Stimulated activated CD8-positive, alpha-beta memory T cell treated with anti-CD3 and anti-CD28 coated beads, Interleukin-12 subunit alpha, Interleukin-12 subunit beta, amount 100 ng/mL, for 4 hours (primary cell): ENCODE measurements around the gene PRDM5.

Source experiments
- DNase-seq: peaks from one replicate; pipeline ENCODE4 v3.0.0-alpha.2; 2020; ENCODE audit warnings: low read depth

Gene PRDM5

DNA sequence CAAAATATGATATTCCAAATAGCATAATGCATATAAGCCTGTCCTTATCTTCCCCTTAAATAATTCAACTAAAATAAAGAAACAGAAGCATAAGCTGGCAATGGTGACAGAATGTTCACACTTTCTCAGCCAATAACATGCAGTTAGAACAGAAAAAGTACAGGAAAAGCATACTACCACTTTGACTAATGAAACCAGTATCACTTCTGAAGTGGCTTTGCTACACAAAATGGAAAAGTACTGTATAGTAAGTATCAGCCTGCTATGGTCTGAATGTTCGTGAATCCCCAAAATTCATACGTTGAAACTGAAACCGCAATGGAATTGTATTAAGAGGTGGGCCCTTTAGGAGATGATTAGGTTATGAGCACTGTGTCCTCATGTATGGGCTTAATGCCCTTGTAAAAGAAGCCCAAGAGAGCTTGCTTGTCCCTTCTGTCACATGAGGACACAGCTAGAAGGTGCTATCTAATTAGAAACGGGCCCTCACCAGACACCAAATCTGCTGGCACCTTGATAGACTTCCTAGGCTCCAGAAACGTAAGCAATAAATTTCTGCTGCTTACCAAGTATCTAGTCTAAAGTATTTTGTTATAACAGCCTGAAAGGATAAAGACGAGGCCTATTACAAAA, 102.6 kb downstream of the PRDM5 start:
- DNase-seq: no peak

DNA sequence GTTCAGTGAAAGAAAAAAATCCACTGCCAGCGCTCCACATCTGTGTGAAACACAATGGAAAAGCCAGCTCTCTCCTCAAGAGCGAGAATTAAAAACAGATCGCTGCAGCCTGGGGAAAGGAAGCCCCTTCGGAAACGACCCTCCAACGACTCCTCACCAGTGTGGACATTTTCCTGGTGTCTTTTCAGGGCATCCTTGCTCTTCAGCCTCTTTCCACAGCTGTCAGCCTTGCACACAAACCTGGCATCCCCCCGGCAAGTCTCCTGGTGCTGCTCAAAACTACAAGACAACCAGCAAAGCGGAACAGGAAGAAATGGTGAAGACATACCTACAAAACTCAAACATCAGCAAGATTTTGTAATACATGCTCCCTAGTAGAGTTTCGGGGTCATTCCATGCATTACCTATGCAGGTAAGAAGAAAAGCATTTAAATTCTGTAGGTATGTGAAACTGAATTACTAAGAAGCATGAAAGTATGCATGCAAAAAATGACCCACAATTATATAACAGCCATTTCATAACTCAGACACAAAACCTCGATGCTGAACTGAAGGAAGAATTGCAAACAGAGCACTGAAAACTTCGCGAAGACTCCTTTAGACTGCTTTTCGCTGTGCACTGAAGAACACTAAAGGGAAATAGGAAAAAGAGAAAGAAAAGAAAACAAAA, 106.1 kb downstream of the PRDM5 start:
- no peak for DNase-seq

GRCh38 chr4:120815361-120815760, 107.2 kb downstream of the PRDM5 start:
- no peak for DNase-seq

DNA sequence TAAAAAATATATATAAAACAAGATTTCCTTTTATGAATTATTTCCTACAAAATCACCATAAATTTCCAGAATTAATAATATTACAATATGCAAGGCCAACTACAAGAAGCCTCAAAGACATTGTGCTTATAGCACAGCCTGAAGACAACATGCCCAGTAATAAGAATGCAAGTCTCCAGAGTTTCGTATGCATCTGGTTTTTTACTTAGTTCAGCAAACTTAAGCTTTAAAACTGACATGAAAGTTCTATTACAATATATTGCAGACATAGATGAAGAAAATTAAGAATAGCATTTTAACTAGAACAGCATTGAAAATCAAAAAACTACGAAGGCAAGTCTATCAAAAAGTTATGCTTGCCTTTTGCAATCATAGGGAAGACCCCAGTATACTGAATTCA, 107.6 kb downstream of the PRDM5 start:
- no peak for DNase-seq

DNA sequence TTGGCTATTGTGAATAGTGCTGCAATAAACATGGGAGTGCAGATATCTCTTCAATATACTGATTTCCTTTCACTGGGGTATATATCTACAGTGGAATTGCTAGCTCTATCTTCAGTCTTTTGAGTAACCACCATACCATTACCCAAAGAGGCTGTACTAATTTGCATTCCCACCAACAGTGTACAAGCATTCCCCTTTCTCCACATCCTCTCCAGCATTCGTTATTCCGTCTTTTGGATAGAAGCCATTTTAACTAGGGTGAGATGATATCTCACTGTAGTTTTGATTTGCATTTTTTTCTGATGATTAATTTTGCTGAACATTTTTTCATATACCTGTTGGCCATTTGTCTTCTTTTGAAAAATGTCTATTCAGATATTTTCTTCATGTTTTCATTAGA, 110.3 kb downstream of the PRDM5 start:
- no peak for DNase-seq

GRCh38 chr4:120809518-120809917, 113.0 kb downstream of the PRDM5 start:
- no peak for DNase-seq

DNA sequence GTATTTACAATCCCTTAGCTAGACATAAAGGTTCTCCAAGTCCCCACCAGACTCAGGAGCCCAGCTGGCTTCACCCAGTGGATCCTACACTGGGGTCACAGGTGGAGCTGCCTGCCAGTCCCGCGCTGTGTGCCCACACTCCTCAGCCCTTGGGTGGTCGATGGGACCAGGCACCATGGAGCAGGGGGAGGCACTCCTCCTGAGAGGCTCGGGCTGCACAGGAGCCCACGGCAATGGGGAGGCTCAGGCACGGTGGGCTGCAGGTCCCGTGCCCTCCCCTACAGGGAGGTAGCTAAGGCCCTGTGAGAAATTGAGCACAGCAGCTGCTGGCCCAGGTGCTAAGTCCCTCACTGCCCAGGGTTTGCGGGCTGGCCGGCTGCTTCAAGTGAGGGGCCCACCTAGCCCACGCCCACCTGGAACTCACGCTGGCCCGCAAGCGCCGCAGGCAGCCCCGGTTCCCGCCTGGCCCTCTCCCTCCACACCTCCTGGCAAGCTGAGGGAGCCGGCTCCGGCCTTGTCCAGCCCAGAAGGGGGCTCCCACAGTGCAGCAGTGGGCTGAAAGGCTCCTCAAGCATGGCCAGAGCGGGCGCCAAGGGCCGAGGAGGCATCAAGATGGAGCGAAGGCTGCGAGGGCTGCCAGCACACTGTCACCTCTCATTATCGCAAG, 113.9 kb downstream of the PRDM5 start:
- DNase-seq: no peak

DNA sequence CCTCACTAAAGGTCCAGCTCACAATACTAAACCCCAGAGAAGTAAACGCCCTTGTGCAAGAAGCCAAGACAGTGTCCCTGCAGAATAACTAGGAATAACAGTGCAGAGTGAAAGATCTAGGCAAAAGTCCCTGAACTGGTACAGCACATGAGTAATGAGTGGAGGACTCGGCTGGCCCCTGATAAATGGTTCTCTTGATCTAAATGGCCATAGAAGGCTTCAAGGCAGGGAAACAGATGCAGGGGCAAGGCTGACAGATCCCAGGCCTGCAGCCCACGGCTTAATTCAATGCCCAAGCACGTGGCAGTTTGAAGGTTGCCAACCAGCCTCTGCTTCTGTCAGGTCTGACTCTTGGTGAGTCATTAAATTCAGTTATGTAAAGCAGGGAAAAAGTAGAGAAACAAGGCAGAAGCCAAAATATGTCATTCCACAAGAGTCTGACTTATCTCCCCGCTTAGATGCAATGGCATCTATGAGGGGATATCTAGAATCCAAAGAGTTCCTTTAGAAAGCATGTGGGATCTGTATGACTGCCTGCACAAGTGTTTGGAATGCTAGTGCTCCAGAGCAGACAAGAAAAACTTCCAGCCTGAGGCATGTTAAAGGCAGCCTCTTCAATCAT, 121.3 kb downstream of the PRDM5 start:
- no peak for DNase-seq

DNA sequence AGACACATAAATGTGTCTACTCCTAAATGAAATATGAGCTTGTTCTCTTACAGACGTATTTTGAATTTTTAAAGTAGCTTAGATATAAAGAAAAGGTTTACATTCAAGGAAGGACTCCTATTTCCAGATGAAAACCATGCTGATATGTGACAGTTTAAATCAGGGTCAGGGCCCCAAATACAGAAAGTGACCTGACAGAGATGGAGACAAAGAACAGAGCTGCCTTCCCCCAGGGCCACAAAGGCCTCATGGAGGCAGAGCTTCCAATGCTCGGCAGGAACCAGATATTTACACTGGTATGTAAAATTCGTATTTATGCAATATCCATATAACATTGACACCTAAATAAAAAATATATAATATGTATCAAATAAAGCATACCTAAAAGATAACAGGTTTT, 124.0 kb downstream of the PRDM5 start:
- DNase-seq: no peak

- DNase-seq: no peak
Observed at GRCh38 chr4:120796271-120796670, 126.3 kb downstream of the PRDM5 start.

GRCh38 chr4:120785202-120785601, 137.3 kb downstream of the PRDM5 start:
- DNase-seq: no peak

DNA sequence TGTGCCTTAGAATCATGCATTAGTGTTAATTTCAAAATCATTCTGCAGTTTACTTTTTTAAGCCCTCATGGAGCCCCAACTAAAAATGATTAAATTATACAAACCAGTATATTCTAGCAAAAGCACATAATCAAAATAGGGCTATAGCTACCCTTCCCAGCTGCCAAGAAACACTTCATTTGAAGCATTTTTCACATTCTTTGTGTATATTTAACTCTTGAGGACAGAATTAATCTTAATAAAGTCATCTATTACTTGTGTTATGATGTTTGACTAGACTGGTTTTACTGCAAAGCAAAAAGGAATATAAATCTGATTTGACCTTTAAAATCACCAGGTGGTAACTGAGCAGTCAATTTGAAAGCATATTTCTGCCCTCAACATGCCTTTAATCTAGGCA, 145.1 kb downstream of the PRDM5 start:
- no peak for DNase-seq

DNA sequence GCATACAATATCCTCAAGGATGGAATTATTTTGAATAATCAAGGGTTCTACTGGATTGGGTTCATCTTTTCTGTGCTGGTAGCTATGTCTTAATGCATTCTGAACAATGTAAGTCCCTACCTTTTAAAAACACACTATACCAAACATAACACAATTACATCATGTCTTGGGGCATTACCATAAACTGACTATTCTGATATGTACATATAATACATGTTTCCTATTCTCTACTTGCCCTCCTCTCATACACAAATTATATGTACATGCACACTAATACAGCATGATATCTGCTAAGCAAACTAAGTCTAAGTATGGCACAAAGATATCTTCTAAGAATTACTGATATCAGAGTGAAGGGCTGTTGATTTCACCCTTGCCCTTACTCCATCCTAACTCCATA, 147.1 kb downstream of the PRDM5 start:
- no peak for DNase-seq

DNA sequence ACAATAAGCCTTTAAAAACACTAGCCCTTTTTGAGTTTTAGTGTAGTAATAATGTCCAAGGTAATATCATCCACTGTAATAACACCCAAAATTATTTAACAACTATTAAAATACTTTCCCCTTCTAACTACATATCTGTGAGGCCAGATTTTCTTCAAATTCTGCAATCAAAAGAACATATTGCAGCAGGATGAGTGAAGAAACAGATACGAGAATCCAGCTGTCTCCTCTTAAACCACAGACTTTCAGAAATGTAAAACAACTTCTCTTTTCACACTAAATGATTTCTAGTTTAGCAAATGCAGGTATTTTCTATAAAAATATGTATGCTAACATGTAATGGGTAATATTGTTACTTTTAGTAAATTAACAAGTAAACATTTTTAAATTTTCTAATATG, 148.9 kb downstream of the PRDM5 start:
- no peak for DNase-seq

- no peak for DNase-seq
Observed at GRCh38 chr4:120771907-120772306, 150.6 kb downstream of the PRDM5 start.

- no peak for DNase-seq
Observed at GRCh38 chr4:120770897-120771296, 151.6 kb downstream of the PRDM5 start.

DNA sequence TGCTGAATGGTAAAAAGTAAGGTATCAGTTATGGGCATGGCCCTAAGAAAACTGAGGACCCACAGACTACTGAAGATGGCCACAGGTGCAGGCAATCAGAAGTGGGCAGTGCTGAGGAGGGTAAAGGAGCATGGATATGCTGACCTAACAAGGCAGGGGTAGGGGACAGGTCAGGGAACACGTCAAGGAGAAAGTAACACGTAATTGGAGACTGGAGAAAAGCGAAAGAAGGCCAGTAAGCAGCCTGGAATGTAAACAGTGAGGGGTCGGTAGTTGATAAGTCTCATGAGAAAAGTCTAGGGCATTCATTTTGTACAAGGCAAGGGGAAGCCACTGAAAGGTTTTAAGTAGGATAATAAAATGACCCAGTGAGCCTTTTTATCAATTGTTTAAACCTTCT, 153.3 kb downstream of the PRDM5 start:
- no peak for DNase-seq

DNA sequence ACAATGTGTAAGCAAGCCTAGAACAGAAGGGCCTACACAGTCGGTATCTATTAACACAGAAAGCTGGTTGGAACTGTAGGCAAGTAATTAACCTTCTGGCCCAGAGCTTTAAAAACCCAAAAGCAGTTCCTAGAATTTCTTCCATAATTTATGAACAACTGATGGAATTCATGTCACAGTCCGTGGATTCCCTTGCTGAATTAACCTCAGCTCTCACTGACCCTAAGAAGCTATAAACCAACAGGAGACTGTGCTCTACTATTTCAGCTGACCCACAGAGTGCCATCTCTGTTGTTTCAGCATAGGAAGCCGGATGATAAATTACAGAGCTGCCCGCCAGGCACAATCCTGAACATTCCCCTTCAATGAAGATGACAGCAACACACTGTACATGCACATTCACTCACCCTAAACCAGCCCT, 157.3 kb downstream of the PRDM5 start:
- no peak for DNase-seq

DNA sequence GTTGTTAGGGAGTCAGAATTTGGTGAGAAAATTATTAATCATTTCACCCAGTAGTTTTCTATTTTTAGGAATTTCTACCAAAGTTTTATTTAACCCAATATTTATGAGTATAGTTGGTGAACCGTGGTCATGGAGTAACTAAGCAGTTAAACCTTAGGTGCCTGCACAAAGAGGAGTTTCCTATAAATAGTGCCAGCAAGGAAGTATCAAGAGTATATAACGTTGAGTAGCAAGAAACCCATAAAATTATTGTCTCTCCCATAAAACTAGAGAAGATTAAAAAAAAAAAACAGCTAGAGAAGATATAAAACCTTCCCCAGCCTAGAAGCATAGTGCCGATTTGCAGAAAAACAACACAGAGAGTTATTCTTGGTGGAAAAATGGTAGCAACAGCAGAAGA, 158.9 kb downstream of the PRDM5 start:
- no peak for DNase-seq

- no peak for DNase-seq
Observed at GRCh38 chr4:120761070-120761469, 161.5 kb downstream of the PRDM5 start.

DNA sequence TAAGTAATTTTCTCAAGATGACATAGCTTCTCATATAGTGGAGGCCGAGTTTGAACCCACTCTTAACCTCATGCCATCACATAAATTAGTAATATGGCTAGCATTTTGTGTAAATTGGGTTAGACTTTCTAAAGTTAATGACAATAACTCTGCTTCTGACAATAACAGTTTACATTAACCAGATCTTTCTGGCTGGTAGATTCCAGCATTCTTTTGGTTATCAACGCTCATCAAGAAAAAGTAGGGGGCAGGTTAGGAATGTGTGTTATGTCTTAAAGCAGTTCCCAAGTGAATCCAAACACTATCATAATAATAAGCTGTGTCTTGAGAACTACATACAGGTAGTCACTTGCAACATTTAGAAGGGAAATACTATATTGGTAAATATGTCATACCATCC, 162.5 kb downstream of the PRDM5 start:
- no peak for DNase-seq

GRCh38 chr4:120755864-120756263, 166.7 kb downstream of the PRDM5 start:
- DNase-seq: no peak

GRCh38 chr4:120754590-120754989, 167.9 kb downstream of the PRDM5 start:
- DNase-seq: no peak
